ENCODE data around the gene GALNT6. TPM values are rescaled to one million over a fixed set of nuclear protein-coding genes. Genes with fewer than 3 reads are reported as not detected.

The GALNT6 gene
- total RNA-seq, 1 experiment from 2014 or later, result 6.5 TPM

GRCh38 chr12:51403681-51404136 is 12.5 kb upstream of the GALNT6 start:
- no peak for ATAC-seq
- DNase-seq (ENCODE audit: low read depth, low spot score), result no peak

GRCh38 chr12:51403159-51403558 is 12.0 kb upstream of the GALNT6 start:
- no TSS peak for BruUV-seq (replicated peaks)
- ChIA-PET POLR2A (no interaction called here), CTCF (no interaction called here)
- no peak for DNase-seq (ENCODE audit: low read depth, low spot score)
- no peak for TF ChIP-seq REST (IDR thresholded peaks at IDR 0.05; ENCODE audit: insufficient read depth in 1 of 2, low read depth in 2 of 2, low read length in 1 of 2)
- no peak for TF ChIP-seq CTCF (IDR thresholded peaks at IDR 0.05)
- no peak for TF ChIP-seq POLR2AphosphoS5 (IDR thresholded peaks at IDR 0.05; ENCODE audit: low read depth, low read length)
- TF ChIP-seq SIN3A (IDR thresholded peaks at IDR 0.05; ENCODE audit: borderline replicate concordance, insufficient read depth, low read depth, low read length), result no peak
- TF ChIP-seq TCF7L2 (IDR thresholded peaks at IDR 0.05; ENCODE audit: low read depth, low read length), result no peak
- peaks cover 2% of the 10 kb centered on the region; the same call in 1 of the 2 replicates for H3K27me3 ChIP-seq (ENCODE audit: control insufficient read depth, insufficient read depth, low read length)
- intact Hi-C loops (cut with micrococcal nuclease; ENCODE audit: unreplicated experiment) (no loop called here), in situ Hi-C loops (cut with HindIII; ENCODE audit: low pct_unique_long_range_greater_than_20kb, low sequenced_read_pairs) (no loop called here)
- ATAC-seq, result no peak
- no peaks in the 10 kb centered on the region for H3K9me3 ChIP-seq (ENCODE audit: control insufficient read depth, insufficient read depth, low read depth, low read length)
- H3K27ac ChIP-seq (ENCODE audit: low read length), result no peak overlapping the region
- no peak overlapping the region for H3K4me3 ChIP-seq (ENCODE audit: low read depth in 2 of 2, low read length in 2 of 2)
- no peaks in the 10 kb centered on the region for H3K36me3 ChIP-seq (ENCODE audit: control insufficient read depth, insufficient read depth, low read length)
- no peaks in the 10 kb centered on the region for H3K4me1 ChIP-seq (ENCODE audit: control insufficient read depth, insufficient read depth, low read length)

More at GRCh38 chr12:51403681-51404136, 12.5 kb upstream of the GALNT6 start:
- in situ Hi-C loops (cut with HindIII; ENCODE audit: low pct_unique_long_range_greater_than_20kb, low sequenced_read_pairs), result no loop called here
- TF ChIP-seq POLR2AphosphoS5 (IDR thresholded peaks at IDR 0.05; ENCODE audit: low read depth, low read length) (no peak), REST (IDR thresholded peaks at IDR 0.05; ENCODE audit: insufficient read depth in 1 of 2, low read depth in 2 of 2, low read length in 1 of 2) (no peak), CTCF (IDR thresholded peaks at IDR 0.05) (no peak), TCF7L2 (IDR thresholded peaks at IDR 0.05; ENCODE audit: low read depth, low read length) (no peak), SIN3A (IDR thresholded peaks at IDR 0.05; ENCODE audit: borderline replicate concordance, insufficient read depth, low read depth, low read length) (no peak)
- no peaks in the 10 kb centered on the region for H3K36me3 ChIP-seq (ENCODE audit: control insufficient read depth, insufficient read depth, low read length)
- no peak overlapping the region for H3K4me3 ChIP-seq (ENCODE audit: low read depth in 2 of 2, low read length in 2 of 2)
- no peaks in the 10 kb centered on the region for H3K27me3 ChIP-seq (ENCODE audit: control insufficient read depth, insufficient read depth, low read length)
- H3K4me1 ChIP-seq (ENCODE audit: control insufficient read depth, insufficient read depth, low read length), result no peaks in the 10 kb centered on the region
- ChIA-PET POLR2A (no interaction called here), CTCF (no interaction called here)
- H3K27ac ChIP-seq (ENCODE audit: low read length), result no peak overlapping the region
- BruUV-seq (replicated peaks), result no TSS peak
- intact Hi-C loops (cut with micrococcal nuclease; ENCODE audit: unreplicated experiment), result no loop called here
- H3K9me3 ChIP-seq (ENCODE audit: control insufficient read depth, insufficient read depth, low read depth, low read length), result no peaks in the 10 kb centered on the region

Measured in Panc1 (cell line).